ENCODE measurements around the gene ETS2. TPM values are rescaled to one million over a fixed set of nuclear protein-coding genes. Genes with fewer than 3 reads are reported as not detected.

Gene ETS2
- total and polyA plus RNA-seq, 10 of the 15 experiments (the other 5 are each of a cell fraction or from before 2014, with no cell fraction given) = 0.52 to 8.6 (median 3.8) TPM

- TF ChIP-seq NFXL1 (IDR thresholded peaks at IDR 0.05; ENCODE audit: borderline replicate concordance) = no peak
Observed at GRCh38 chr21:38820471-38821239, 14.9 kb downstream of the ETS2 start (continued).

DNA sequence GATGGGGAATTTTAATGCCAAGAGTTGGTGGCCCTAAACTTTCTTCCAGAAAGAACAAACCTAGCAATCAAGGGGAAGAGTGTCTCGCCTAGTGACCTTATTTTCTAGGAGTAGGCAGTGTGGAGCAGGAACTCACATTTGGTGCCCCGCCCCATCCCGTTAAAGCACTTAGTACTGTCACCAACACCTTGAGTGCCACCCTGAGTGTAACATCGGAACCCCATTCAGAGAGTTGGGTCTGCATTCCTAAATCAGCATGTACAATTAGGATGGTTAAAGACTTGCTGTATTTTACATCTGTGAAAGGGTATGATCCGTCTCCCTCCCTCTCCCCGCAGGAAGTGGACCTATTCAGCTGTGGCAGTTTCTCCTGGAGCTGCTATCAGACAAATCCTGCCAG, 15.5 kb downstream of the ETS2 start:
- TF ChIP-seq GABPA (IDR thresholded peaks at IDR 0.05; ENCODE audit: low read depth) (no peak), NRF1 (conservative IDR thresholded peaks at IDR 0.05; ENCODE audit: low read depth, low read length) (no peak), CUX1 (IDR thresholded peaks at IDR 0.05; ENCODE audit: insufficient replicate concordance, low read depth, low read length) (no peak), RBBP5 (conservative IDR thresholded peaks at IDR 0.05) (no peak), ZNF274 (IDR thresholded peaks at IDR 0.05; ENCODE audit: insufficient read depth, insufficient read length) (no peak), MAX (IDR thresholded peaks at IDR 0.05; ENCODE audit: low read depth, low read length) (no peak), SPI1 (IDR thresholded peaks at IDR 0.05; ENCODE audit: borderline replicate concordance, insufficient read depth, low read depth, low read length) (no peak), SP1 (IDR thresholded peaks at IDR 0.05; ENCODE audit: low read depth, low read length) (no peak), SUPT20H (IDR thresholded peaks at IDR 0.05; ENCODE audit: borderline replicate concordance, control insufficient read depth, low read depth, low read length) (no peak), ATF7 (IDR thresholded peaks at IDR 0.05; ENCODE audit: low read depth) (no peak), CBX3 (IDR thresholded peaks at IDR 0.05; ENCODE audit: borderline replicate concordance, low read depth) (no peak), ZZZ3 (IDR thresholded peaks at IDR 0.05; ENCODE audit: control insufficient read depth, insufficient read length, low read depth) (no peak), ZSCAN29 (IDR thresholded peaks at IDR 0.05) (no peak), USF2 (IDR thresholded peaks at IDR 0.05; ENCODE audit: borderline replicate concordance, low read depth, low read length) (no peak), YY1 (IDR thresholded peaks at IDR 0.05; ENCODE audit: low read depth, low read length) (no peak), SMAD1 (IDR thresholded peaks at IDR 0.05; ENCODE audit: low read depth, partially characterized antibody) (no peak)
- no peak for DNase-seq (ENCODE audit: low read depth, low spot score)
- H3K4me2 ChIP-seq (ENCODE audit: control insufficient read depth, insufficient read depth) = no peak overlapping the region
- ChIA-PET RAD21 (ENCODE audit: unreplicated experiment) (no interaction called here), SMC1A (ENCODE audit: uncharacterized antibody, unreplicated experiment) (no interaction called here), CTCF (no interaction called here), POLR2A (no interaction called here)
- H3K4me1 ChIP-seq (ENCODE audit: control insufficient read depth, insufficient read depth, low read length) = no peaks in the 10 kb centered on the region
- BruUV-seq (replicated peaks) = no TSS peak
- peaks cover 26 to 28% of the 10 kb centered on the region in 2 experiments for H3K36me3 ChIP-seq (ENCODE audit: control insufficient read depth in 2 of 2, insufficient read depth in 2 of 2, low read length in 1 of 2)
- H3K9ac ChIP-seq (ENCODE audit: control insufficient read depth, insufficient read depth, low read length) = no peak overlapping the region
- no peaks in the 10 kb centered on the region for H4K20me1 ChIP-seq (ENCODE audit: control insufficient read depth, insufficient read depth)
- intact Hi-C loops (cut with micrococcal nuclease; ENCODE audit: unreplicated experiment) (no loop called here), in situ Hi-C loops (cut with MboI) (no loop called here)
- H3K9me3 ChIP-seq (replicated peaks; ENCODE audit: control insufficient read depth, insufficient read depth, low read length) = no peaks in the 10 kb centered on the region; the same call in 2 of the 3 replicates
- no peak for ATAC-seq
- H2AFZ ChIP-seq (ENCODE audit: control insufficient read depth, low read depth, low read length) = no peak overlapping the region
- WGBS (ENCODE audit: insufficient coverage, insufficient replicate concordance, low lambda C conversion rate, missing lambda C conversion rate) = 91% methylated on average over 6 of the region's 6 CpGs
- H3K4me3 ChIP-seq = no peak overlapping the region
- H3K27ac ChIP-seq (ENCODE audit: control insufficient read depth, insufficient read depth) = no peak overlapping the region
- no peak for FAIRE-seq
- no peaks in the 10 kb centered on the region for H3K79me2 ChIP-seq (ENCODE audit: control insufficient read depth, insufficient read depth, low read length)
- H3K27me3 ChIP-seq (replicated peaks in 1 of 2; ENCODE audit: control insufficient read depth in 2 of 2, insufficient read depth in 2 of 2, low read length in 1 of 2) = no peaks in the 10 kb centered on the region
